Liver (tissue), 9 donors: ENCODE measurements around the gene SLX4IP. TPM values are rescaled to one million over a fixed set of nuclear protein-coding genes. Genes with fewer than 3 reads are reported as not detected.

ENCODE experiments used
- DNase-seq: peaks from one replicate; pipeline ENCODE4 v3.0.0-alpha.2; 2017; ENCODE audit warnings: low spot score
- H3K27ac ChIP-seq, 2 donors: one replicate each; pipeline ENCODE4 v1.7.0; 2013; ENCODE audit warnings: inconsistent platforms in 2 of 2, low read length in 2 of 2, control low read depth in 1 of 2, low read depth in 1 of 2, mild to moderate bottlenecking in 1 of 2
- H3K27me3 ChIP-seq, 4 donors: one replicate each; pipeline versions ENCODE4 v1.6.1 to v1.7.0; 2013; ENCODE audit warnings: low read length in 3 of 4, inconsistent platforms in 1 of 4, mild to moderate bottlenecking in 1 of 4, moderate library complexity in 1 of 4; ENCODE audit not compliant: control insufficient read depth in 4 of 4, insufficient read depth in 4 of 4
- H3K36me3 ChIP-seq, 4 donors: one replicate each; pipeline versions ENCODE4 v1.6.1 to v1.7.0; 2013; ENCODE audit warnings: low read length in 3 of 4, mild to moderate bottlenecking in 3 of 4, low read depth in 1 of 4, moderate library complexity in 1 of 4; ENCODE audit not compliant: control insufficient read depth in 4 of 4, insufficient read depth in 3 of 4
- H3K4me1 ChIP-seq, 4 donors: one replicate each; pipeline versions ENCODE4 v1.6.1 to v1.7.0; 2013; ENCODE audit warnings: low read length in 3 of 4, mild to moderate bottlenecking in 3 of 4, moderate library complexity in 1 of 4; ENCODE audit not compliant: control insufficient read depth in 4 of 4, insufficient read depth in 4 of 4
- H3K4me3 ChIP-seq, 3 donors: one replicate each; pipeline versions ENCODE4 v1.6.1 to v1.7.0; 2013; ENCODE audit warnings: low read length in 3 of 3, control low read depth in 1 of 3, low read depth in 1 of 3, mild to moderate bottlenecking in 1 of 3
- H3K9ac ChIP-seq, 2 donors: one replicate each; pipeline ENCODE4 v1.7.0; 2013; ENCODE audit warnings: low read length in 2 of 2, mild to moderate bottlenecking in 2 of 2, moderate library complexity in 2 of 2, control low read depth in 1 of 2, low read depth in 1 of 2
- H3K9me3 ChIP-seq, 4 donors: one replicate each; pipeline versions ENCODE4 v1.6.1 to v1.7.0; 2013; ENCODE audit warnings: low read length in 3 of 4; ENCODE audit not compliant: control insufficient read depth in 4 of 4
- ATF3 ChIP-seq: IDR thresholded peaks from 2 replicates; pipeline ENCODE4 v1.6.1; 2016; ENCODE audit warnings: antibody characterized with exemption
- EGR1 ChIP-seq, 2 donors: IDR thresholded peaks; 2 replicates each; pipeline ENCODE4 v1.6.1; 2016 to 2018; ENCODE audit warnings: antibody characterized with exemption in 2 of 2, low read depth in 2 of 2
- FOXA2 ChIP-seq: IDR thresholded peaks from 2 replicates; pipeline ENCODE4 v1.6.1; 2016; ENCODE audit warnings: antibody characterized with exemption
- HNF4A ChIP-seq, 2 donors: conservative IDR thresholded peaks; 2 replicates each; pipeline ENCODE4 v1.6.1; 2016; ENCODE audit warnings: antibody characterized with exemption in 2 of 2, mild to moderate bottlenecking in 2 of 2
- JUND ChIP-seq, 2 donors: IDR thresholded peaks; 2 replicates each; pipeline ENCODE4 v1.6.1; 2016; ENCODE audit warnings: antibody characterized with exemption in 2 of 2
- NR2F2 ChIP-seq: IDR thresholded peaks from 2 replicates; pipeline ENCODE4 v1.6.1; 2016; ENCODE audit warnings: antibody characterized with exemption
- RAD21 ChIP-seq, 2 donors: IDR thresholded peaks; 2 replicates each; pipeline ENCODE4 v1.6.1; 2016; ENCODE audit warnings: antibody characterized with exemption in 2 of 2, mild to moderate bottlenecking in 2 of 2
- REST ChIP-seq: IDR thresholded peaks from 2 replicates; pipeline ENCODE4 v1.6.1; 2016; ENCODE audit warnings: antibody characterized with exemption, mild to moderate bottlenecking
- RXRA ChIP-seq, 2 donors: IDR thresholded peaks; 2 replicates each; pipeline ENCODE4 v1.6.1; 2017 to 2018; ENCODE audit warnings: antibody characterized with exemption in 2 of 2, mild to moderate bottlenecking in 1 of 2
- SP1 ChIP-seq: IDR thresholded peaks from 2 replicates; pipeline ENCODE4 v1.6.1; 2018; ENCODE audit warnings: antibody characterized with exemption, mild to moderate bottlenecking
- YY1 ChIP-seq: IDR thresholded peaks from 2 replicates; pipeline ENCODE4 v1.6.1; 2016; ENCODE audit warnings: antibody characterized with exemption, mild to moderate bottlenecking
- WGBS: extraction: QIAGEN DNeasy Blood & Tissue Kit; methylation state at CpG from one replicate; pipeline ENCODE4 v1.1.7; 2013; 5-methylcytosine and 5-hydroxymethylcytosine counted together
- polyA plus RNA-seq, 2 donors: library from polyadenylated mRNA; stranded (reverse) in 1 of 2; unstranded in 1 of 2; fragments of 200-250 nt in 1 of 2; fragments of >200 nt in 1 of 2; fragmentation: Nextera tagmentation in 1 of 2; extraction: Ambion mirVana in 1 of 2; gene quantifications; one replicate each; pipeline versions ENCODE4 v1.2.1 to v1.2.3, GENCODE V29; 2013 to 2015
- total RNA-seq, 2 donors: library from RNA; depleted of rRNA; stranded (reverse); fragments of >200 nt; gene quantifications; one replicate each; pipeline ENCODE4 v1.2.3, GENCODE V29; 2014
- donor health status: healthy.
- donor health status: healthy.
- donor health status: healthy.
- donor health status: healthy.
- donor health status: healthy.

Gene SLX4IP
- total and polyA plus RNA-seq, 4 donors = 1.1 to 3.4 (median 2.7) TPM

GRCh38 chr20:10527781-10528180 is 92.7 kb downstream of the SLX4IP start:
- H3K27me3 ChIP-seq = no peaks in the 10 kb centered on the region
- 82% methylated on average over 3 of the region's 3 CpGs for WGBS
- H3K27ac ChIP-seq = no peak overlapping the region
- no peak for DNase-seq
- H3K36me3 ChIP-seq = no peaks in the 10 kb centered on the region
- TF ChIP-seq EGR1 (IDR thresholded peaks at IDR 0.05; ENCODE audit: low read depth in 2 of 2) = no peak
- H3K9ac ChIP-seq = no peak overlapping the region
- H3K4me1 ChIP-seq = no peaks in the 10 kb centered on the region
- H3K4me3 ChIP-seq = no peak overlapping the region
- H3K9me3 ChIP-seq = no peaks in the 10 kb centered on the region

GRCh38 chr20:10530883-10531282 is 95.8 kb downstream of the SLX4IP start:
- Histone ChIP-seq H3K27ac (no peak overlapping the region), H3K4me1 (no peaks in the 10 kb centered on the region), H3K27me3 (no peaks in the 10 kb centered on the region), H3K4me3 (no peak overlapping the region), H3K36me3 (no peaks in the 10 kb centered on the region), H3K9ac (no peak overlapping the region), H3K9me3 (no peaks in the 10 kb centered on the region)
- DNase-seq = no peak
- TF ChIP-seq REST (no peak), RAD21 (IDR thresholded peaks at IDR 0.05) (no peak), HNF4A (conservative IDR thresholded peaks at IDR 0.05) (no peak), NR2F2 (no peak), SP1 (no peak), ATF3 (no peak), JUND (IDR thresholded peaks at IDR 0.05) (no peak), YY1 (no peak)
- 98% methylated on average over 2 of the region's 2 CpGs for WGBS

- DNase-seq = no peak
Measured at GRCh38 chr20:10531848-10532247, 96.7 kb downstream of the SLX4IP start.

GRCh38 chr20:10532361-10532760 is 97.3 kb downstream of the SLX4IP start:
- Histone ChIP-seq H3K9ac (no peak overlapping the region), H3K27ac (no peak overlapping the region), H3K4me1 (peaks cover 0 to 9% (median 1%) of the 10 kb centered on the region in 4 donors), H3K4me3 (no peak overlapping the region), H3K36me3 (no peaks in the 10 kb centered on the region), H3K27me3 (no peaks in the 10 kb centered on the region), H3K9me3 (no peaks in the 10 kb centered on the region)
- DNase-seq = no peak
- WGBS = 79% methylated on average over 3 of the region's 3 CpGs
- TF ChIP-seq RXRA (IDR thresholded peaks at IDR 0.05) (no peak), REST (no peak), NR2F2 (no peak), FOXA2 (no peak), SP1 (no peak), ATF3 (no peak)

More at GRCh38 chr20:10531848-10532247, 96.7 kb downstream of the SLX4IP start:
- H3K4me3 ChIP-seq = no peak overlapping the region
- no peaks in the 10 kb centered on the region for H3K9me3 ChIP-seq
- no peak overlapping the region for H3K27ac ChIP-seq
- peaks cover 0 to 7% (median 1%) of the 10 kb centered on the region in 4 donors for H3K4me1 ChIP-seq
- no peaks in the 10 kb centered on the region for H3K27me3 ChIP-seq
- H3K36me3 ChIP-seq = no peaks in the 10 kb centered on the region
- TF ChIP-seq FOXA2 = no peak
- no peak for TF ChIP-seq SP1
- TF ChIP-seq NR2F2 = no peak
- no peak overlapping the region for H3K9ac ChIP-seq
- 91% methylated on average over 3 of the region's 3 CpGs for WGBS
